Raji (cell line): ENCODE measurements around the gene PTPRK.

Experiments used
- POLR2A ChIP-seq: IDR thresholded peaks from 2 replicates; pipeline ENCODE4 v1.6.1; 2011; ENCODE audit warnings: low read depth, low read length, control low read depth; ENCODE audit not compliant: insufficient read depth

Gene PTPRK

DNA sequence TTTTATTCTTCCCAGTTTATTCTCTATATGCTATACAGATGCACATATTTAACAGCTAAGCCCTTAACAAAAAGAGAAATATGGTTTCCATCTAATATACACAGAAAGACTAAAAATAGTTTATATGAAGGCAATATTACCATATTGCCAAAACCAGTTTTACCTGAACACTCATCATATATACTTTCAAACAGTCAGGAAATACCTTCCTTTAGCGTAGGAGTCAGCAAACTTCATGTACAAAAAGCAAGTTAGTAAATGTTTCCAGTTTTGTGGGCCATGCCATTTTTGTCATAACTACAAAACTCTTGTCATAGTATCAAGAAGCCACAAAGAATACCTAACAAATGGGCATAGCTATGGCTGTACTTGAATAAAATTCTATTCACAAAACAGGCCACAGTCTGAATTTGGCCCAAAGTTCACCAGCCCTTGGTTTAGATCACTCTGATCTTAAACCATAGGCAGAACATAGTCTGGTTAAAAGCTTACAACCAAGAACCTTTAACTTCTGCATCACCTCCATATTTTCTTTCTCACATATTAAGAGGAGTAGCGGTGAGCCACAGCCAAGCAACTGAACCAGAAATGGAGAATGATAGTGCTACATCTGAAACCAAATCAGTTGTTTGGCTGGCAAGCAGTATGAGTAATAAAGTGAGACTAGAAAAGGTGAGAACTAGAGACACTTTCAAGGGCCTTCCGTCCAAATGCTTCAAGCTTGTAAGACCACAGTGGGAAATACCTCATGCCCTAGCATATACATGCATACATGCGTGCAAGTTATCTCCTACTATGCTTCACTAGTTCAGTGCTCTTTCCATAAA is 116.6 kb downstream of the PTPRK start:
- no peak for TF ChIP-seq POLR2A

- TF ChIP-seq POLR2A: no peak
These were observed 119.5 kb downstream of the PTPRK start for GRCh38 chr6:128400875-128401274.

DNA sequence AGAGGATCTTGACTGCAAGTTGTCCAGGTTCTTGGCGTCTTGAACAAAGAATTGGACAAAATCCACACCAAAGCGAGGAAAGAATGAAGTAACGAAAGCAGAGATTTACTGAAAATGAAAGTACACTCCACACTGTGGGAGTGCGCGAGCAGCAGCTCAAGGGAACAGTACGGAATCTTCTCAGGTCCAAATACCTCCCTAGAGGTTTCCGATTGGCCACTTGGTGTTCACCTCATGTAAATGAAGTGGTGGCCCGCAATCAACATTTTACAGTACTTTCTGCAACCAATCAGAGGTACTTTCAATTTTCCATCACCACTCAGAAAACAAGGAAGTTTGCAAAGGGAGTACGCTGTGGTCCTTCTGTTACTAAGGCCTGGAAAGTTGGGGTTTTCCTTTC is 122.4 kb downstream of the PTPRK start:
- no peak for TF ChIP-seq POLR2A

DNA sequence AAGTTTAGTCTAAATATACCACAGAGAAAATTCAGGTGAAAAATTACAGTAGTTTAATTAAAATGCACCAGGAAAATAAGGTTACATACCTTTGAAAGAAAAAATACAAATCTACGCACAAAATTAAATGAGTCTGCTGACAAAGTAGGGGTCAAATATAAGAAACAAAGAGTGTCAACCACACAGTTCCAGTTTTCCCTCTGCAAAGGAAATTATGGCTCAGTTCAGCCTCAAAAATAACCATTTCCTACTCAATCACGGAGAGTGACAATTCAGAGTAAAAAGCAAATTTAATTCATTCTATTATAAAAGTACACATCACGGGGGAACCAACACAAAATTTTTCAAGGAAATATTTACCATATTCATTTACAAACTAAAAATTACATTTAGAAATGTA is 124.8 kb downstream of the PTPRK start:
- no peak for TF ChIP-seq POLR2A

GRCh38 chr6:128395188-128395587 is 125.2 kb downstream of the PTPRK start:
- no peak for TF ChIP-seq POLR2A

GRCh38 chr6:128394167-128394566 is 126.2 kb downstream of the PTPRK start:
- TF ChIP-seq POLR2A: no peak

DNA sequence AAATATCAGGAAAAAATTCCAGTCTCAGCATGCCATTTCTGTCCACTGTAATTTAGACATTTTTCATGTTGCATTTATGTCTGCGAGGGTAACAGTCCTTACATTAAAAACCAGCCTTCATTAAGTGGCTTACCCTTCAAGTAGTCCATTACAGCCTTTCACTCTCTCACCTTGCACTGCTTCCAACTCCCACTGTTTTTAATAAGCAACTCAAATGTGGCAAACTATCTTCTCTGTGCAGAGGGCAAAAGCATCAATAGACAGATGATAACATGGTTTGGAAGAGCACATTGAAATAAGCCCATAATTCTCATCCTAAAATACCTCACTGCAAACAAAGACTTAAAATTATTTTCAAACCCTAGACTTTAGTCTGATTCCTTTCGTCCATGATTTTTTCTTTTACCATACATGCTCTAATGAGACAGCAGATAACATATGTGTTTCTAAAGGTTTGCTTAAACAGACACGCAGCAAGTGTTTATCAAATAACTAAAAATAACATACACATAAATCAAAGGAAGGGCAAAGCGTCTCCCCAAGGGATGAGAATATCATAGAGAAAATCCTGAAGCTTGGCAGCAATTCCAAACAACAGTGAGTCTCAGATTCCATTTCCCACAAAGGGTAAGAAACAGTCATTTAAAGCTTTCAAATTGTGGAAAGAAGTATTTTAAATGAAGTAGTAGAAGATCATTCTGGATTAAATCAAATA is 130.4 kb downstream of the PTPRK start:
- no peak for TF ChIP-seq POLR2A

GRCh38 chr6:128388380-128388779 is 132.0 kb downstream of the PTPRK start:
- no peak for TF ChIP-seq POLR2A

GRCh38 chr6:128380891-128381290 is 139.5 kb downstream of the PTPRK start:
- no peak for TF ChIP-seq POLR2A

DNA sequence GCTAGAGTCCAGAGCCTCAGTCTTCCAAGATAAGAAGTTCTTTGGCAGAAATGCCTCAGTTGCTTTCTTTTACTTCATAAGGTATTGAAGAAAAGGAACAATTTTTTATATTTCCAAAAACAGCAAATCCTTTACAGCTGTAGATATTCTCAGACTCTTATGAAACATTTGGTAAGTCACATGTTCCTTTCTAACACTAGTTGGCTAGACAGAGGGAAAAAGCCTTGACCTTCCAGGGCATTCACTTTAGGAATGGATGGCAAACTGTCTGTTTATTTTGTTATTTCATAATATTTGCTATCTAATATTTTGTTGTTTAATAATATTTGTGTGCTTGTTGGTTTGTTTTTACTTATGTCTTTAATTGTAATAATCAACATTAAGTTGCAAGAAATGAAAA is 140.8 kb downstream of the PTPRK start:
- TF ChIP-seq POLR2A: no peak

DNA sequence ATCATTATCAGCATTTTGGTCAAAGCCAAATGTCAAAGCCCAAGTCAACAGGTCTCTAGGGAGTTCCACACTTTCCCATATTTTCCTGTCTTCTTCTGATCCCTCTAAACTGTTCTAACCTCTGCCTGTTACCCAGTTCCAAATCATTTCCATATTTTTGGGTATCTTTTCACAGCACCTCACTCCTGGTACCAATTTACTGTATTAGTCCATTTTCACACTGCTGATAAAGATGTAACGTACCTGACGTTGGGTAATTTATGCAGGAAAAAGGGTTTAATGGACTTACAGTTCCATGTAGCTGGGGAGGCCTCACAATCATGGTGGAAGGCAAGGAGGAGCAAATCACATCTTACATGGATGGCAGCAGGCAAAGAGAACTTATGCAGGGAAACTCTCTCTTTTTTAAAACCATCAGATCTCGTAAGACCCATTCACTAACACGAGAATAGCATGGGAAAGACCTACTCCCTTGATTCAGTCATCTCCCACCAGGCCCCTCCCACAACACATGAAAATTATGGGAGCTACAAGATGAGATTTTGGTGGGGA is 143.4 kb downstream of the PTPRK start:
- TF ChIP-seq POLR2A: no peak

- no peak for TF ChIP-seq POLR2A
These were observed 149.3 kb downstream of the PTPRK start for GRCh38 chr6:128371136-128371535.

- TF ChIP-seq POLR2A: no peak
These were observed 150.3 kb downstream of the PTPRK start for GRCh38 chr6:128370072-128370471.

GRCh38 chr6:128368213-128368944 is 152.0 kb downstream of the PTPRK start:
- TF ChIP-seq POLR2A: no peak

- no peak for TF ChIP-seq POLR2A
These were observed 153.0 kb downstream of the PTPRK start for GRCh38 chr6:128367437-128367836.
